HepG2 (cell line): Measurements from ENCODE around the gene CARD19. TPM values are rescaled to one million over a fixed set of nuclear protein-coding genes. Genes with fewer than 3 reads are reported as not detected.
"Not testable (repeated sequence)": the region's sequence is repeated elsewhere in the genome, so short reads cannot be mapped to it uniquely, and the experiment has no call there.

Source experiments
- ATAC-seq: fragments of 200-7000 bp; cut with Tn5 transposase; 3 replicates; pipeline ENCODE4 v1.9.1; 2020; ENCODE audit warnings: mild to moderate bottlenecking, moderate library complexity
- BruUV-seq: library from RNA; stranded (reverse); fragments of 400-500 nt; replicated peaks from 2 replicates; lab custom pipeline; 2021; lab: Mats Ljungman, UMichigan
- CTCF ChIA-PET: fragments of 300-600 bp; formaldehyde crosslinking; extraction: SDS; loops from one replicate; lab custom pipeline; 2021; ENCODE audit warnings: low total read pairs, inconsistent platforms, low intra/inter-chr PET ratio; lab: Yijun Ruan, JAX
- POLR2A ChIA-PET: fragments of 350-600 bp; sonication (Branson Sonifier 250); formaldehyde crosslinking; loops from one replicate; lab custom pipeline; 2020; ENCODE audit warnings: antibody characterized with exemption, inconsistent platforms; lab: Yijun Ruan, JAX
- DNase-seq: peaks from one replicate; pipeline ENCODE4 v3.0.0-alpha.2; 2015; ENCODE audit warnings: low spot score
- FAIRE-seq: peaks from 3 replicates; lab custom pipeline; 2011; peaks lifted over from hg19 to GRCh38; lab: Jason Lieb, UNC
- H2AFZ ChIP-seq: one replicate; pipeline ENCODE4 v1.6.1; 2011; ENCODE audit warnings: low read length, inconsistent platforms
- H3K27ac ChIP-seq: fragments of 300-600 bp; 3 replicates; pipeline ENCODE4 v1.8.0; 2011; ENCODE audit warnings: mixed run types, mild to moderate bottlenecking, mixed read lengths, low read length, inconsistent platforms; ENCODE audit not compliant: insufficient read depth; ENCODE audit errors: extremely low read length
- H3K27me3 ChIP-seq, 2 experiments: fragments of 200-600 bp in 1 of 2; 2 replicates in 1 of 2; 3 replicates in 1 of 2; pipeline versions ENCODE4 v1.6.0 to v1.8.0; 2011; ENCODE audit warnings: low read length in 2 of 2, mild to moderate bottlenecking in 2 of 2, moderate library complexity in 2 of 2, inconsistent platforms in 1 of 2; ENCODE audit not compliant: insufficient read depth in 2 of 2, control insufficient read depth in 1 of 2
- H3K36me3 ChIP-seq, 2 experiments: fragments of 200-600 bp in 1 of 2; replicated peaks in 1 of 2; 2 replicates in 1 of 2; 3 replicates in 1 of 2; pipeline versions ENCODE4 v1.5.1 to v1.8.0; 2011; ENCODE audit warnings: low read length in 2 of 2, inconsistent platforms in 1 of 2; ENCODE audit not compliant: insufficient read depth in 2 of 2, control insufficient read depth in 1 of 2
- H3K4me1 ChIP-seq: 2 replicates; pipeline ENCODE4 v1.5.1; 2012; ENCODE audit warnings: low read length, inconsistent platforms; ENCODE audit not compliant: insufficient read depth
- H3K4me2 ChIP-seq: 2 replicates; pipeline ENCODE4 v1.6.0; 2011; ENCODE audit warnings: low read depth, low read length, inconsistent platforms
- H3K4me3 ChIP-seq, 3 experiments: fragments of 200-600 bp in 1 of 3; sonication (generic), shearing (Covaris generic) in 1 of 3; replicated peaks in 1 of 3; 2 replicates each; pipeline ENCODE4 v1.5.1; 2011 to 2016; ENCODE audit warnings: low read length in 3 of 3, inconsistent platforms in 2 of 3, low read depth in 2 of 3, mild to moderate bottlenecking in 2 of 3, control low read depth in 1 of 3, mixed read lengths in 1 of 3; ENCODE audit not compliant: insufficient read depth in 1 of 3
- H3K79me2 ChIP-seq: one replicate; pipeline ENCODE4 v1.6.1; 2011; ENCODE audit warnings: low read length, inconsistent platforms; ENCODE audit not compliant: insufficient read depth
- H3K9ac ChIP-seq: 2 replicates; pipeline ENCODE4 v1.6.0; 2011; ENCODE audit warnings: mild to moderate bottlenecking, low read depth, low read length, inconsistent platforms; ENCODE audit not compliant: insufficient read depth
- H3K9me3 ChIP-seq: 2 replicates; pipeline ENCODE4 v1.5.1; 2012; ENCODE audit warnings: mild to moderate bottlenecking, low read length
- H4K20me1 ChIP-seq: 2 replicates; pipeline ENCODE4 v1.6.0; 2011; ENCODE audit warnings: inconsistent platforms, mild to moderate bottlenecking, low read length, moderate library complexity; ENCODE audit not compliant: insufficient read depth
- ATF7-NPFF ChIP-seq: sonication (generic); formaldehyde crosslinking; IDR thresholded peaks from 2 replicates; pipeline ENCODE4 v1.8.1; 2023; ENCODE audit warnings: mild to moderate bottlenecking, low read depth, missing genetic modification reagents, moderate library complexity
- FOXP4 ChIP-seq: sonication (generic); formaldehyde crosslinking; IDR thresholded peaks from 2 replicates; pipeline ENCODE4 v1.4.0; 2020; ENCODE audit warnings: missing genetic modification reagents
- HMG20B ChIP-seq: conservative IDR thresholded peaks from 2 replicates; pipeline ENCODE4 v1.6.1; 2016; ENCODE audit warnings: missing genetic modification reagents, missing compliant biosample characterization
- MAFF ChIP-seq: IDR thresholded peaks from 2 replicates; pipeline ENCODE4 v1.6.1; 2011; ENCODE audit warnings: low read depth, low read length, improper control_type of control experiment
- NFIB ChIP-seq: sonication (generic); formaldehyde crosslinking; IDR thresholded peaks from 2 replicates; pipeline ENCODE4 v1.9.0; 2021; ENCODE audit warnings: missing genetic modification reagents, mild to moderate bottlenecking, borderline replicate concordance
- PHF20 ChIP-seq: sonication (generic); formaldehyde crosslinking; IDR thresholded peaks from 2 replicates; pipeline ENCODE4 v1.5.0; 2020; ENCODE audit warnings: mild to moderate bottlenecking, missing genetic modification reagents
- ZNF12 ChIP-seq: sonication (generic); formaldehyde crosslinking; IDR thresholded peaks from 2 replicates; pipeline ENCODE4 v1.5.0; 2020; ENCODE audit warnings: missing genetic modification reagents
- ZNF180 ChIP-seq: sonication (generic); formaldehyde crosslinking; IDR thresholded peaks from 2 replicates; pipeline ENCODE4 v1.4.0; 2020; ENCODE audit warnings: low read depth, missing genetic modification reagents, borderline replicate concordance
- WGBS: methylation state at CpG from one replicate; pipeline ENCODE4 v1.1.6; 2017; ENCODE audit warnings: low lambda C conversion rate; 5-methylcytosine and 5-hydroxymethylcytosine counted together
- in situ Hi-C: cut with HindIII; loops from 2 replicates; pipeline ENCODE4 v1.10.0; 2017; ENCODE audit warnings: low pct_unique_long_range_greater_than_20kb; ENCODE audit not compliant: extremely low pct_ligation_motif_present
- intact Hi-C: fragments of 100-400 bp; cut with micrococcal nuclease; formaldehyde crosslinking; loops from one replicate; pipeline ENCODE4 v1.10.0; 2022; ENCODE audit not compliant: unreplicated experiment
- polyA plus RNA-seq, 8 experiments: library from polyadenylated mRNA; depleted of rRNA in 3 of 8; stranded (reverse) in 7 of 8; unstranded in 1 of 8; fragments of >200 nt; fragmentation: Illumina TruSeq in 4 of 8; extraction: Trizol in 4 of 8; gene quantifications; 2 replicates each; pipeline versions ENCODE4 v1.2.1 to v1.2.3, GENCODE V29; 2011 to 2016; ENCODE audit warnings: low read depth in 4 of 8, missing spikeins in 1 of 8, mixed read lengths in 1 of 8; ENCODE audit not compliant: insufficient read depth in 1 of 8
- total RNA-seq, 5 experiments: library from RNA; depleted of rRNA; stranded (reverse); fragments of >200 nt; fragmentation: Illumina TruSeq; extraction: Trizol; gene quantifications; 2 replicates each; pipeline ENCODE4 v1.2.3, GENCODE V29; 2016; ENCODE audit warnings: low read depth in 1 of 5

CARD19 gene
- total and polyA plus RNA-seq, 2 of the 13 experiments (the other 11 are each of a cell fraction or from before 2014, with no cell fraction given), result 18.4 to 47.2 TPM

DNA sequence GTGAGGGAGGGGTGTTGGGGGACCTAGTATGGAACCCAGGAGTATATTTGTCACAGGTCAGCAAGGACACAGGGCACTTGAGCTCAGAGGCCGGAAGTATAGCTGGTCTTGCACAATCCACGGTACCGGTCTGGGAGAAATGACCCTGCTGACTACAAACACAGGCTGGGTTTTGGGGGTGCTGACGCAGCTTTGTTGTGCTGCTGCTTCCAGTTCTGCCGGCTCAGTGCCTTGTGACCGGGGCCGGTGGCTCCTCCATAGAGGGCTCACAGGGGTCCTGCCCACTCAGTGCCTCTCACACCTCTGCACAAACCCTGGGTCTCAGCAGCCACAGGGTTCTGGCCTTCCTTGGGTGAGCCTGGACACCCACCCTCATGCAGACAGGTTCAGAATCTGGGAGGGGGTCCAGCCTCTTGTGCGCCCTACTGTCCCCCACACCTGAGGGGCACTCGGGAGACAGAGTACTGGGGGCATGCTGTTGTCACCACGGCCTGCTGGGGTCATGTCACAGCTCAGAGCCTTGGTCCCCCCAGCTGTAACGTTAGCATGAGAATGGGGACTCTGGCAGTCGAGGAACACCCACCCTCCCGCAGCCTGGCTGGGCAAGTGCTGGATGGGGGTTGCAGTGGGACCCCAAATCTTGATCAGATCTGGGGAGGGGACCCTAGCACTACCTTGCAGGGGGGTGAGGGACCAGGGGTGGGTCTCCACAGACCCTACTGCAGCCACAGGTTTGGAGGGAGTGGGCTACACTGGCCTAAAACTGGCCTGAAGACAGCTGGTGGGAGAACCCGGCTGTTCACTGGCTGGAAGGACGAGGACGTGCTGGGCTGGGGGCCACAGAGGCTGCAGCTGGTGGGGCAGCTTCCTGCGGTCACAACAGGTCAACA lies 20.3 kb downstream of the CARD19 start (continued):
- TF ChIP-seq PHF20 (CRISPR knock-in tag) (0 out of 2 replicates have a peak, but pooled peaks have one; percentile 33), MAFF (peak; percentile 85), ZNF12 (peak; percentile 56; the same call in 1 of the 2 replicates), NFIB (CRISPR knock-in tag) (no peak), ATF7-NPFF (no peak), FOXP4 (CRISPR knock-in tag) (peak; percentile 67), HMG20B (CRISPR knock-in tag) (no peak), ZNF180 (CRISPR knock-in tag) (no peak)

- H3K36me3 ChIP-seq, result peaks cover 7 to 12% of the 10 kb centered on the region in 2 experiments; a peak in 4 of 5 replicates
- H3K79me2 ChIP-seq, CTCF ChIA-PET, H4K20me1 ChIP-seq, FAIRE-seq, DNase-seq, ATAC-seq, BruUV-seq, intact Hi-C loops, H3K9me3 ChIP-seq, H2AFZ ChIP-seq, in situ Hi-C loops, H3K4me3 ChIP-seq, H3K27ac ChIP-seq, H3K4me2 ChIP-seq, H3K9ac ChIP-seq, H3K27me3 ChIP-seq: not testable (repeated sequence)
- H3K4me1 ChIP-seq, result peaks cover 63% of the 10 kb centered on the region
- POLR2A ChIA-PET, result interaction anchor here (4.6 to 13.7 kb wide), 2 partner anchors 10 to 15 kb away, joined by 32 to 195 read pairs; partner anchors contain the start of gene NINJ1
- 90% methylated on average over 9 of the region's 9 CpGs for WGBS
These were observed 21.5 kb downstream of the CARD19 start for GRCh38 chr9:93117521-93117920.
